ES-I3 (cell line): ENCODE results near the gene CACNA1G.
A peak's percentile ranks its signal among the peaks of the same experiment; 100 is the strongest.

Experiments
- H3K36me3 ChIP-seq: 2 replicates; pipeline ENCODE4 v1.6.1; 2013; ENCODE audit warnings: mild to moderate bottlenecking, low read length, control low read depth, moderate library complexity; ENCODE audit not compliant: insufficient read depth
- H3K4me1 ChIP-seq: 2 replicates; pipeline ENCODE4 v1.6.1; 2013; ENCODE audit warnings: mild to moderate bottlenecking, control low read depth, low read length; ENCODE audit not compliant: insufficient read depth
- H3K9ac ChIP-seq: 2 replicates; pipeline ENCODE4 v1.6.1; 2013; ENCODE audit warnings: low read depth, mild to moderate bottlenecking, low read length, moderate library complexity
- H3K9me3 ChIP-seq: 2 replicates; pipeline ENCODE4 v1.6.1; 2013; ENCODE audit warnings: mild to moderate bottlenecking, low read length, moderate library complexity; ENCODE audit not compliant: control insufficient read depth, insufficient read depth

CACNA1G gene

GRCh38 chr17:50524838-50525237, 35.7 kb upstream of the CACNA1G start:
- Histone ChIP-seq H3K4me1 (no peaks in the 10 kb centered on the region), H3K36me3 (no peaks in the 10 kb centered on the region), H3K9ac (no peak overlapping the region), H3K9me3 (no peaks in the 10 kb centered on the region)

GRCh38 chr17:50527155-50527762, 33.3 kb upstream of the CACNA1G start:
- H3K9me3 ChIP-seq, result no peaks in the 10 kb centered on the region
- H3K36me3 ChIP-seq, result no peaks in the 10 kb centered on the region
- H3K4me1 ChIP-seq, result peaks cover 6% of the 10 kb centered on the region; the same call in 1 of the 2 replicates
- H3K9ac ChIP-seq, result no peak overlapping the region

GRCh38 chr17:50527949-50528474, 32.5 kb upstream of the CACNA1G start:
- Histone ChIP-seq H3K4me1 (peaks cover 6% of the 10 kb centered on the region; the same call in 1 of the 2 replicates), H3K9ac (no peak overlapping the region), H3K36me3 (no peaks in the 10 kb centered on the region), H3K9me3 (no peaks in the 10 kb centered on the region)

GRCh38 chr17:50529849-50530248, 30.7 kb upstream of the CACNA1G start:
- no peaks in the 10 kb centered on the region for H3K9me3 ChIP-seq
- no peak overlapping the region for H3K9ac ChIP-seq

GRCh38 chr17:50531428-50532025, 29.0 kb upstream of the CACNA1G start:
- Histone ChIP-seq H3K9me3 (no peaks in the 10 kb centered on the region), H3K9ac (no peak overlapping the region), H3K36me3 (no peaks in the 10 kb centered on the region), H3K4me1 (peaks cover 13% of the 10 kb centered on the region)

More at GRCh38 chr17:50529849-50530248, 30.7 kb upstream of the CACNA1G start:
- no peaks in the 10 kb centered on the region for H3K36me3 ChIP-seq
- peaks cover 13% of the 10 kb centered on the region for H3K4me1 ChIP-seq

GRCh38 chr17:50532452-50533024, 28.0 kb upstream of the CACNA1G start, which contains the start of gene EPN3:
EPN3 (plus strand) TSS chr17:50532735; CDS start chr17:50536557, 3,822 bp downstream.
- Histone ChIP-seq H3K36me3 (no peaks in the 10 kb centered on the region), H3K9me3 (no peaks in the 10 kb centered on the region), H3K9ac (peak within 1 kb of the TSS; percentile 46; the same call in 1 of the 2 replicates), H3K4me1 (peaks cover 13% of the 10 kb centered on the region)

GRCh38 chr17:50533185-50533584, 27.3 kb upstream of the CACNA1G start:
- no peaks in the 10 kb centered on the region for H3K9me3 ChIP-seq
- H3K9ac ChIP-seq, result peak overlapping the region; percentile 46; the same call in 1 of the 2 replicates
- H3K4me1 ChIP-seq, result peaks cover 13% of the 10 kb centered on the region
- H3K36me3 ChIP-seq, result no peaks in the 10 kb centered on the region

- Histone ChIP-seq H3K36me3 (no peaks in the 10 kb centered on the region), H3K9ac (peak overlapping the region; percentile 46; the same call in 1 of the 2 replicates), H3K9me3 (no peaks in the 10 kb centered on the region), H3K4me1 (peaks cover 15% of the 10 kb centered on the region)
Measured at GRCh38 chr17:50533720-50534148, 26.8 kb upstream of the CACNA1G start.

GRCh38 chr17:50534222-50534978, 26.1 kb upstream of the CACNA1G start:
- H3K9ac ChIP-seq, result peak overlapping the region; percentile 46; the same call in 1 of the 2 replicates
- H3K4me1 ChIP-seq, result peaks cover 22% of the 10 kb centered on the region
- H3K9me3 ChIP-seq, result no peaks in the 10 kb centered on the region
- H3K36me3 ChIP-seq, result no peaks in the 10 kb centered on the region

- Histone ChIP-seq H3K9me3 (no peaks in the 10 kb centered on the region), H3K4me1 (peaks cover 27% of the 10 kb centered on the region), H3K9ac (no peak overlapping the region), H3K36me3 (no peaks in the 10 kb centered on the region)
Measured at GRCh38 chr17:50534979-50535326, 25.6 kb upstream of the CACNA1G start.

- Histone ChIP-seq H3K9me3 (no peaks in the 10 kb centered on the region), H3K4me1 (peaks cover 32% of the 10 kb centered on the region), H3K9ac (no peak overlapping the region), H3K36me3 (no peaks in the 10 kb centered on the region)
Measured at GRCh38 chr17:50535407-50535806, 25.1 kb upstream of the CACNA1G start.

GRCh38 chr17:50536683-50537646, 23.6 kb upstream of the CACNA1G start:
- Histone ChIP-seq H3K4me1 (peaks cover 36% of the 10 kb centered on the region), H3K9ac (no peak overlapping the region), H3K36me3 (no peaks in the 10 kb centered on the region), H3K9me3 (no peaks in the 10 kb centered on the region)

GRCh38 chr17:50537721-50538548, 22.6 kb upstream of the CACNA1G start:
- H3K9ac ChIP-seq, result no peak overlapping the region
- peaks cover 37% of the 10 kb centered on the region for H3K4me1 ChIP-seq
- no peaks in the 10 kb centered on the region for H3K9me3 ChIP-seq
- no peaks in the 10 kb centered on the region for H3K36me3 ChIP-seq
